Astrocyte (in vitro differentiated cells and primary cell): ENCODE measurements around the gene PTPRN2.

Experiments used
- EZH2 ChIP-seq: IDR thresholded peaks from 2 replicates; pipeline ENCODE4 v1.6.1; 2012; ENCODE audit warnings: mild to moderate bottlenecking, low read length, inconsistent platforms; ENCODE audit not compliant: insufficient read depth
- TF ChIP-seq, protein P1 (sequence below): IDR thresholded peaks from 2 replicates; pipeline ENCODE4 v1.5.1; 2011; ENCODE audit warnings: low read depth, mild to moderate bottlenecking, inconsistent platforms, low read length, moderate library complexity; ENCODE audit not compliant: insufficient read depth

DNA sequence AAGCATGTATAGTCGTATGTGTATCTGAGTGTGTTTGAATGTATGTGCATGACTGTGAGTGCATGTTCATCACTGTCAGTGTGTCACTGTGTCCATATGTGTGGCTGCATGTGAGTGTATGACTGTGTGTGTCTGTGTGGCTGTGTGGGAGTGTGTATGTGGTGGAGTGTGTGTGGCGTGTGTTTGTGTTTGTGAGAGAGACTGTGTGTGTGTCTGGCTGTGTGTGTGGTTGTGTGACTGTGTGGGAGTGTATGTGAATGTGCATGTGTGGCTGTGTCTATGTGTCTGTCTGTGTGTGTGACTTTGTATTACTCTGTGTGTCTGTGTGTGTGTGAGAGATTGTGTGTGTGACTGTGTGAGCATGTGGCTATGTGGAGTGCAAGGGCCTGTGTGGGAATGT lies 748.4 kb downstream of the PTPRN2 start:
- TF ChIP-seq, protein P1, sequence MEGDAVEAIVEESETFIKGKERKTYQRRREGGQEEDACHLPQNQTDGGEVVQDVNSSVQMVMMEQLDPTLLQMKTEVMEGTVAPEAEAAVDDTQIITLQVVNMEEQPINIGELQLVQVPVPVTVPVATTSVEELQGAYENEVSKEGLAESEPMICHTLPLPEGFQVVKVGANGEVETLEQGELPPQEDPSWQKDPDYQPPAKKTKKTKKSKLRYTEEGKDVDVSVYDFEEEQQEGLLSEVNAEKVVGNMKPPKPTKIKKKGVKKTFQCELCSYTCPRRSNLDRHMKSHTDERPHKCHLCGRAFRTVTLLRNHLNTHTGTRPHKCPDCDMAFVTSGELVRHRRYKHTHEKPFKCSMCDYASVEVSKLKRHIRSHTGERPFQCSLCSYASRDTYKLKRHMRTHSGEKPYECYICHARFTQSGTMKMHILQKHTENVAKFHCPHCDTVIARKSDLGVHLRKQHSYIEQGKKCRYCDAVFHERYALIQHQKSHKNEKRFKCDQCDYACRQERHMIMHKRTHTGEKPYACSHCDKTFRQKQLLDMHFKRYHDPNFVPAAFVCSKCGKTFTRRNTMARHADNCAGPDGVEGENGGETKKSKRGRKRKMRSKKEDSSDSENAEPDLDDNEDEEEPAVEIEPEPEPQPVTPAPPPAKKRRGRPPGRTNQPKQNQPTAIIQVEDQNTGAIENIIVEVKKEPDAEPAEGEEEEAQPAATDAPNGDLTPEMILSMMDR, result no peak
- TF ChIP-seq EZH2, result no peak
